GM19099 (cell line): ENCODE measurements around the gene CTNND2.

Experiments
- POLR2A ChIP-seq: IDR thresholded peaks from 3 replicates; pipeline ENCODE4 v1.6.1; 2011; ENCODE audit warnings: low read depth; ENCODE audit not compliant: insufficient read length; ENCODE audit errors: extremely low read depth

CTNND2 gene

GRCh38 chr5:11573140-11573992 is 330.9 kb downstream of the CTNND2 start:
- no peak for TF ChIP-seq POLR2A

GRCh38 chr5:11564706-11565105 is 339.5 kb downstream of the CTNND2 start:
- no peak for TF ChIP-seq POLR2A

- TF ChIP-seq POLR2A: no peak
Observed at GRCh38 chr5:11563822-11564221, 340.4 kb downstream of the CTNND2 start.

- TF ChIP-seq POLR2A: no peak
Observed at GRCh38 chr5:11560915-11561697, 343.1 kb downstream of the CTNND2 start.

GRCh38 chr5:11557063-11557462 is 347.2 kb downstream of the CTNND2 start:
- no peak for TF ChIP-seq POLR2A

- TF ChIP-seq POLR2A: no peak
Observed at GRCh38 chr5:11555171-11555570, 349.1 kb downstream of the CTNND2 start.

- TF ChIP-seq POLR2A: no peak
Observed at GRCh38 chr5:11547730-11548129, 356.5 kb downstream of the CTNND2 start.

GRCh38 chr5:11547140-11547539 is 357.1 kb downstream of the CTNND2 start:
- no peak for TF ChIP-seq POLR2A

- TF ChIP-seq POLR2A: no peak
Observed at GRCh38 chr5:11540112-11540511, 364.1 kb downstream of the CTNND2 start.

- TF ChIP-seq POLR2A: no peak
Observed at GRCh38 chr5:11531811-11532555, 372.3 kb downstream of the CTNND2 start.

GRCh38 chr5:11528720-11529119 is 375.5 kb downstream of the CTNND2 start:
- no peak for TF ChIP-seq POLR2A

GRCh38 chr5:11527652-11528349 is 376.4 kb downstream of the CTNND2 start:
- TF ChIP-seq POLR2A: no peak

GRCh38 chr5:11525020-11525419 is 379.2 kb downstream of the CTNND2 start:
- no peak for TF ChIP-seq POLR2A

GRCh38 chr5:11524188-11524587 is 380.1 kb downstream of the CTNND2 start:
- no peak for TF ChIP-seq POLR2A

- TF ChIP-seq POLR2A: no peak
Observed at GRCh38 chr5:11522796-11523195, 381.4 kb downstream of the CTNND2 start.
